HG02588 (cell line): ENCODE data around the gene TEDC1.

ENCODE experiments used
- ATAC-seq: cut with Tn5 transposase; IDR thresholded peaks from one replicate; pipeline ENCODE4 v1.9.1; 2021; ENCODE audit warnings: mild to moderate bottlenecking, moderate library complexity; ENCODE audit not compliant: unreplicated experiment

TEDC1 gene

GRCh38 chr14:105490572-105491365 is at the start of gene TEDC1:
TSS of gene TEDC1 (plus strand) at chr14:105491246. CDS start at chr14:105491376, 130 bp downstream.
- peak; percentile 55 for ATAC-seq

DNA sequence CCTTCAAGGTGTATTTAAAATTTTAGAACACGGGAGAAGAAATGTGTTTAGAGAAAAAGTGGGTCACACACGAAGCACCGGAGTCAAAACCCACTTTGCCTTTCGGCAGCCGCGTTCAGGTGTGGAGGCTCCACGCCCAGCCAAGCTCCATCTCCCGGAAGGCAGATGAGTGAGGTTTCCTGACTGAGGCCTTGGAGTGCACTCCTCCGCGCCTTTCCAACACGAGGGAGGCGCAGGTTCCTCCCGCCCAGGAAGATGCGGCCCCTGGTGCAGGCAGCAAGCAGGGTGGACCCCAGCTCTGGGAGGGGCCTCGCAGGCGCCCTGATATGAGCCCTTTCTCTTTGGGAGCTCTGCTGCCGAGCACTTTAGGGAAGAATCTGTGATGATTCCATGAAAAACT is 48.9 kb upstream of the TEDC1 start:
- ATAC-seq: no peak

GRCh38 chr14:105442834-105443233 is 48.2 kb upstream of the TEDC1 start:
- ATAC-seq: no peak

DNA sequence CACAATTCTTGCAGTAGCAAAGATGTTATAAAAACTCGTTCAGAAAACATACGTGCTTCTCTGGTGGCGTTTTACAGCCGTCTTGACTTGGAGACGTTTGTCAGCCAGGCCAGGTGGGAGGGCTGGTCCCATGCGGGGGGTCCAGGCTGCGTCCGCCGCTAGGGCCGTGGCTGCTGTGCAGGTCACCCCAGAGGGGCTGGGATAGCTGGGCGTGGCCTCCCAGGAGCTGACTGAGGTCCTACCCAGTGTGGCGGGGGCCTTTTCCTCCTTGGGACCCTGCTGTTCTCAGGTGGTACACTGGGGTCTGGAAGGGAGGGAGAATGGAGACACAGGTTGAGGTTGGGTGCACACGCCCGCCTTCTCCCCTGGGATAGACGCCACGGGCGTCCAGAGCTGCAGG is 46.2 kb upstream of the TEDC1 start:
- ATAC-seq: no peak

GRCh38 chr14:105445290-105445689 is 45.8 kb upstream of the TEDC1 start:
- no peak for ATAC-seq

DNA sequence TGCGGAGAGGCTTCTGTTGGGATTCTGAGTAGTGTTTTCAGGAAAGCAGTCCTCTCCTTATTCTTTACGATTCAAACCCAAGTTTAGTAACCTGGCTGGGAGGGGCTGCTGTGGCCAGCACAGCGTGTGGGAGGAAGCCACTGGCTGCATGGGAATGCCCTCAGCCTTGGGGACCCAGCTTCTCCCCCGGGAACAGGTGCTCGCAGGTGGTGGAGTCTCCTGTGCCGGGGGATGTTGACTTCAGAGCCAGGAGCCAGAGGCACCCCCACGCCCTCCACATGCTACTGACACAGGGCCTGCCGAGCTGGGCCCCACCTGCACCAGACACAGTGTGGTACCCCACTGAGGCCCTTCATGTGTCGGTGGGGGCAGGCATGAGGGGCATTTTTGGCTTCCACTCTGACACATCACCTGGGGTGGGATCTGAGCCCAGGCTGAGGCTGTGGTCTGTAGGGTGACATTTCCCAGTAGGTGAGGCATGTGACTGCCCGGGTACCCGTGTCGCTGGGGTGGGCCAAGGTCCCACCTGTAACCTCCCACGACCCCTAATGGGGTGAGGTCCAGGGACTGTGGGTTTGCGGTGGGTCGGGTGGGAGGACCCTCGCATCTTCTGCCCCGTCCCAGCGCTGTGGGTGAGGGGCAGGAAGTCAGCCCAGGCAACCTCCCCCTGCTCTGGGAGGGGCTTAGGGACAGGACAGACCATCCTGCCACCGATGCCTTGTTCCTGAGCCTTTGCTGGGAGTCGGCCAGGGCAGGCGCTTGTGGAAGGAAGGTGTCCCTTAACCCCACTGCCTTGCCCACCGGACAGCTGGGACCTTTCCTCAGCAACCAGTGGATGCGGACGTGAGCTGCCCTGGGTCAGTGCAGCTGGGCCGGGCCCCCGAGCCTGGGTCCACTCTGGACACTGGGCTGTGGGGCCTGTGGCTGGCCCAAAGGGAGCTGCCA is 44.9 kb upstream of the TEDC1 start:
- ATAC-seq: no peak

DNA sequence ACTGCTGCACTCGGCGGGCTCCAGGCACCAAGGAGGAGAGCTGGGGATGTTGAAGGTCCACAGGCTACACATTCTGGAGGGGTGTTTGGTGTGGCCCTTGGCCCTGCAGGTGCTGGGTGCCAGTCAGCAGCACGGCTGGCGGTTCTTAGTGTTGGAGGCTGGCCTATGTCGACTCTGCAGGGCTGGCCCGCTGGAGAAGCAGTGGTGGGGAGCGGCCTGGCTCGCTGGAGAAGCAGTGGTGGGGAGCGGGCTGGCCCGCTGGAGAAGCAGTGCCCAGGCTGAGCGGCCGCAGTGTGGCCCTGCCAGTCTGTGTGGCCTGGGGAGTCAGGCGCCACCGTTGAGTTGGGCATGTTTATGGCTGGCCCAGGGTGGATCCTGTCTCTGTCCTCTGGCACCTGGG is 44.1 kb upstream of the TEDC1 start:
- ATAC-seq: no peak

- no peak for ATAC-seq
Observed at GRCh38 chr14:105447651-105448640, 43.1 kb upstream of the TEDC1 start.

DNA sequence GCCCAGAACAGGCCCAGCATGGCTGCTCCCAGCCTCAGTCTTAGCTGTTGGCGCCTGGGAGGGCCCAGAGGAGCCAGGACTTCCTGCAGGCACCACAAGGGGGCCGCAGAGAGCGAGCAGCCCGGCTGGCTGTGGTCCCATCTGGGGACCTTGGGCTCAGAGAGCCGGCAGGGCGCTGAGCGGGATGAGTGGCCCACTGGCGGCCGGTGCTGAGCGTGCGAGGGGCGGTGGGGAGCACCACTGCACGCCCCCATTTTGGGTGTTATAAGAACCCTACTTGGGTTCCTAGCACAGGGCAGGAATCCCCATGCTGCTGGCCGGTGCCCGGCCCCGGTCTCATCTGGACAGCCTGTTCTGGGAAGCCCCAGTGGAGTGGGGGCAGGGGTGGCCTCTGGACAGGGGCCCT is 42.3 kb upstream of the TEDC1 start:
- no peak for ATAC-seq

DNA sequence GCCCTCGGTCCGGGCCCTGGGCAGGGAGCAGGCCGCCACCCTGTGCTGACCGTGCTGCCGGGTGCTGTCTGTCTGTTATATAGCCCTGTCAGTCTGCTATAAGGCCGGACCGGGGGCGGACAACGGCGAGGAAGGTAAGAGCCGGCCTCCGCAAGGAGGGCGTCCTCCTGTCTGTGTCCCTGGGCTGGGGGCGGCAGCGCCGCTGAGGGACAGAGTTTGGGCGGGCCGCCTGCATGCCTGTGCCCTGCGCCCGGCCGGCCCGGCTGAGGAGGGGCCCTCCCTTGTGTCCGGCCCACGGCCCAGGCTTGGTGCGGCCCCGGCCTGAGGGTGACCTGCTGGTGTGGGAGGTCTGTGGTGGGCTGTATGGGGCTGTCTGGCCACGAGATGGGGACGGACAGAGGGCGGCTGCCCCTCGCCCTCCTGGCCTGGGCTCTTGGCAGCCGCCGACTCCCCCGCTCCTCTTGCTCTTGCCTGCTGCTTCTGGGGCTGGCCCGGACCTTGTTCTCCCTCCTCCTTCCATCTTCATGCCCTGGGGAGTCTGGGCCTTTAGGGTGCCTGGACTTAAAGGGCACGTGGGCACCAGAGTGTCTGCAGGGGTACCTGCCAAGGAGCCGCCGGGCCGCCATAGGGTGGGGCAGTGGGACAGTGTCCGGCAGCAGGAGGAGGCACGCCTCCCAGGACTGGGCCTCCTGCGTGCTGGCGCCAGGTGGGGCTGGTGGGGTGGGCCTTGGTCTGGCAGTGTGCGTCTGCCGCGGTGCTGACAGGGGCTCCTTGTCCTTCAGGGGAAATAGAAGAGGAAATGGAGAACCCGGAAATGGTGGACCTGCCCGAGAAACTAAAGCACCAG is 41.5 kb upstream of the TEDC1 start:
- no peak for ATAC-seq

DNA sequence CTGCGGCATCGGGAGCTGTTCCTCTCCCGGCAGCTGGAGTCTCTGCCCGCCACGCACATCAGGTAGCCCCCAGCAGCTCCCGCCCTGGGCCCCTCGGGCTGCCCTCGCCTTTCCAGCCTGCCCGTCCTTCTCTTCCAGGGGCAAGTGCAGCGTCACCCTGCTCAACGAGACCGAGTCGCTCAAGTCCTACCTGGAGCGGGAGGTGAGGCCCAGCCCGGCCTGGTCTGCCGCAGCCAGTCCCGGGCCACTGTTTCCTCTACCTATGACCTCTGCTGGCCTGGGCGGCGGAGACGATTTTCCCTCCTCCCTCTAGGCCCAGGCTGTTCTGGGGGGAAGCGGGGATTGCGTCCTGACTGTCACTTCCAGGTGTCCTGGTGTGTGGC is 40.9 kb upstream of the TEDC1 start:
- no peak for ATAC-seq

DNA sequence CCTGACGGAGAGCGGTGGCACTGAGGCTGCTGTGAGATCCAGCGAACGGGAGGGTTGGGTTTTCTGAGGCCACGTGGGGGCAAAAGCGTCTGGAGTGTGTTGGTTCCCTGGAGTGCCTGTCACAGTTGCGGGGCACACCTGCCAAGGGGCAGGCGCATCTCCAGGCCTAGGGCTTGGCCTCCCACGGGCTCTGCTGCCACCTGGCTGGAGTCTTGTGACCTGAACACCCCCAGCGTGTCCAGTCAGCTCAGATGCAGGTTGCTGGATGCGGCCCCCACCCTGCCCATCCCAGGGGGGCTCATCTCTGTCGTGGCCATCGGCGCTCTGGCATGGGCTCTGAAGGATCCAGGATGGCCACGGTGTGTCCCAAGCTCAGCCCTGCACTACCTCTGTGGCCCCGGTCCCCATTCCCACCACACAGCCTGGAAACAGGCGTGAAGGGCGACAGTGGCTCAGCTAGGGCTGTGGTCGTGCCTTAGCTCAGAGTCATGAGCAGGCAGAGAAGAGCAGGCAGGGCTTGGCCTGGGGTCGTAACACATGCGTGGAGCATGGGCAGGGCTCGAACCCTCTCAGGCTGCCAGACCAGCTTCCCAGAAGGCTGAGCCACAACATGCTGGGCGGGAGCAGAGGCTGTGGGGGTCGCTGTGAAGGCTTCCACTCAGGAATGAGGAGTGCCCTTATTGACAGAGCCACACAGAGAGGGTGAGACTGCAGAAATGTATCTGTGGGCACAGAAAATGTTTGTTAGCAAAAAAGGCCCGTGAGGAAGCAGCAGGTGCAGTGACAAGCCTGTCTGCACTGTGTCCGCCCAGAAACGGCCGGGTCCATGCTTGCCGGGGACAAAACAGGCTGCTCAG is 40.0 kb upstream of the TEDC1 start:
- no peak for ATAC-seq

DNA sequence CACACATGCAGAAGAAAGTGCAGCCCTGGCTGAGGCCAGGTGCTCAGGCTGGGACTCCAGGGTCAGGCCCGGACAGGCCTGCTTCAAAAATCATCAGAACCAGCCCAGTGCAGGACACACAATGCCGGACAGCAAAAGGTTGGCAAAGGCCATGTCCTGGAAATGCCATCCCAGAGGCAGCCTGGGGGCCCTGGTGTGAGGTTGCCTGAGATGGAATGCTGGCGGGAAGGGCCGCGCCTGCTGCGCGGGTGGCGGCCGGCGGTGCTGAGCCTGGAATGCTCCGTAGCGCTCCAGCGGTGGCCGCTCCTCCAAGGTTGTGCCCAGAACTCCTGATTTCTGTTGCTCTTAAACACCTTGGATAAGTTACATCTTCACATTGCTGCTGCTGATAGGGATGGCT is 38.1 kb upstream of the TEDC1 start:
- ATAC-seq: no peak

DNA sequence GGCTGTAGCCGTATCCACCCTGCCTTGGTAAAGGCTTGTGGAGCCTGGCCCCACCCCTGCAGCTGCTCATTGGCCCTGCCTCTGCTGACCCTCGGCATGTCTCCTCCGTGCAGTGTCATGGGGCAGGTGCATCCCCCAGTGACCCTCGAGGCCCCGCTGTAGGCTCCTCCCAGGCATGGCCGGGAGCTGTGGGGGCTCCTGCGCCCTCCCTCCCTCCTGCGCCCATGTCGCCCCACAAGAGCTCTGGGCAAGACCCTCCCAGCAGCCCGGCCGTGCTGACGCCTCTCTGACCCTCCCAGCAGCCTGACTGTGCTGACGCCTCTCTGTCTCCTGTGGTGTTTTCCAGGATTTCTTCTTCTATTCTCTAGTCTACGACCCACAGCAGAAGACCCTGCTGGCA is 37.2 kb upstream of the TEDC1 start:
- ATAC-seq: no peak

- ATAC-seq: no peak
Observed at GRCh38 chr14:105455086-105455640, 35.9 kb upstream of the TEDC1 start.

GRCh38 chr14:105455766-105456660 is 35.0 kb upstream of the TEDC1 start:
- ATAC-seq: no peak

DNA sequence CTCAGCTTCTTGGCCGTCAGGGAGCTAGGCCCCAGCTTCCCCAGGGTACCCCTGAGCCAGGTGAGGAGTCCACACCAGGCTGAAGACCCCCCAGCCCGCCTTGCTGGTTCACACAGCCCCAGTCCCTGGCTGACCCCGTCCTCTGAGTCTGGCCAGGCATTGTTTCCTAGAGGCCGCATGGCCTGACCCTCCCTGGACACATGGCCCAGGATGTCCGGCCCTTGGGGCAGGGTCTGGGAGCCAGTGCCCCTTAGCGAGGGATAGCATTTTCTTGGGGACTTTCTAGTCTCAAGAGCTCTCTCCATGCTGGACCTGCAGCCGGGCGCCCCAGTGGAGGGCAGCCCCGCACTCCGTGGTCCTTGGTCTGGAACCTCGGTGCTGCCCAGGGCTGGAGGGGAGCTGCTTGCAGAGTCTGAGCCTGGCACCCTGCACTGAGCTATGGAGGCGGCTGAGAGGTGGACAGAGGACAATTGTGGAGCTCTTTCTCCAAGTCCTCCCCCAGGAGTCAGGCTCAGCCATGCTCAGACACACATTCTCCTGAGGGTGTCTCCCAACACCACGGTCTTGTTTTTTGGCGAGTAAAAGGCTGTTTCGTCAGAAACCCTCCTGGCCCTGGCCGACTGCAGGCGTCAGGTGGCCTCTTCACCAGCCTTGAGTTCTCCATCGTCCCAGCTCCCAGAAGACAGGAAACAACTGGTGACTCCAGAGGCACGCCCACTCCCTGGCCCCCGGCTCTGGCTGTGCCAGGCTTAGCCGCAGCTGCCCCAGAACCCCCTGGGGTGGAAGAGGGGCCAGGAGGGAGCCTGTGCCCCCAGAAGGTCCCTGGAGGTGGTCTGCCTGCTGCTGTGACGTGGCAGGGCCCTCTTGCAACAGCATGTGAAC is 34.1 kb upstream of the TEDC1 start:
- ATAC-seq: no peak
